Uterus (tissue), 4 donors: ENCODE results near the gene FGF11. TPM values are rescaled to one million over a fixed set of nuclear protein-coding genes. Genes with fewer than 3 reads are reported as not detected.
"Not testable (repeated sequence)": the region's sequence is repeated elsewhere in the genome, so short reads cannot be mapped to it uniquely, and the experiment has no call there.

Experiments
- DNase-seq, 2 donors: peaks; one replicate each; pipeline ENCODE4 v3.0.0-alpha.2; 2019 to 2020
- H3K27ac ChIP-seq, 2 donors: fragments of 200-600 bp; sonication (generic); 1 replicate in 1 of 2; 2 replicates in 1 of 2; pipeline ENCODE4 v1.5.1; 2016 to 2018
- H3K27me3 ChIP-seq, 2 donors: fragments of 200-600 bp; sonication (generic); one replicate each; pipeline ENCODE4 v1.5.1; 2018 to 2019; ENCODE audit warnings: control low read depth in 1 of 2
- H3K36me3 ChIP-seq, 2 donors: fragments of 200-600 bp; sonication (generic); one replicate each; pipeline ENCODE4 v1.5.1; 2019; ENCODE audit warnings: control low read depth in 1 of 2
- H3K4me1 ChIP-seq, 2 donors: fragments of 200-600 bp; sonication (generic); one replicate each; pipeline ENCODE4 v1.5.1; 2018 to 2019; ENCODE audit warnings: control low read depth in 1 of 2
- H3K4me3 ChIP-seq, 2 donors: fragments of 200-600 bp; sonication (generic); 1 replicate in 1 of 2; 2 replicates in 1 of 2; pipeline ENCODE4 v1.5.1; 2018 to 2019; ENCODE audit warnings: mild to moderate bottlenecking in 1 of 2
- H3K9me3 ChIP-seq, 2 donors: fragments of 200-600 bp; sonication (generic); one replicate each; pipeline ENCODE4 v1.5.1; 2019; ENCODE audit warnings: control low read depth in 1 of 2
- CTCF ChIP-seq, 4 experiments: fragments of 200-600 bp in 2 of 4; fragments of 450-650 bp in 2 of 4; sonication (generic) in 2 of 4; IDR thresholded peaks; one replicate each; pipeline ENCODE4 v1.5.1; 2016 to 2019; ENCODE audit warnings: antibody characterized with exemption in 4 of 4, mild to moderate bottlenecking in 2 of 4, moderate library complexity in 1 of 4
- POLR2A ChIP-seq, 2 donors: fragments of 450-650 bp; IDR thresholded peaks; one replicate each; pipeline ENCODE4 v1.6.1; 2016; ENCODE audit warnings: antibody characterized with exemption in 2 of 2, mild to moderate bottlenecking in 1 of 2, moderate library complexity in 1 of 2
- intact Hi-C: fragments of 100-400 bp; cut with DNase I; formaldehyde crosslinking; loops from one replicate; pipeline ENCODE4 v1.15.1; 2023; ENCODE audit warnings: low total_unique reads
- total RNA-seq, 4 donors: library from RNA; depleted of rRNA in 3 of 4; stranded (reverse); fragments of >200 nt in 3 of 4; gene quantifications; one replicate each; pipeline versions ENCODE4 v1.1.0 to v1.2.4, GENCODE V29; 2014 to 2023
- donor health status: DM: yes; HTN: yes; CAD: no.

The FGF11 gene
- total RNA-seq, 4 donors from 2014 or later: 2.8 to 17.9 (median 6.2) TPM; not detected in 1

GRCh38 chr17:7479213-7480088 lies 40.1 kb downstream of the FGF11 start, which contains the start of gene ZBTB4:
Gene ZBTB4, minus strand, starts transcription at chr17:7479631. Its CDS starts 12,830 bp downstream, at chr17:7466801.
- Histone ChIP-seq H3K36me3 (no peaks in the 10 kb centered on the region), H3K27ac (peak within 1 kb of the TSS; percentile 99 to 100), H3K27me3 (no peaks in the 10 kb centered on the region), H3K4me3 (peak within 1 kb of the TSS; percentile 78 to 95), H3K4me1 (peaks cover 0 to 4% of the 10 kb centered on the region in 2 donors), H3K9me3 (no peaks in the 10 kb centered on the region)
- intact Hi-C loops: loop anchor here (10.0 kb wide), 1 partner anchor 45 kb away; the partner anchor contains the start of genes FGF11 and TMEM102
- peak; percentile 58 to 75 for DNase-seq
- TF ChIP-seq CTCF (IDR thresholded peaks at IDR 0.05) (no peak), POLR2A (IDR thresholded peaks at IDR 0.05) (peak; percentile 52 to 87)

GRCh38 chr17:7480089-7480384 lies 40.7 kb downstream of the FGF11 start:
- peaks cover 0 to 4% of the 10 kb centered on the region in 2 donors for H3K4me1 ChIP-seq
- no peak for DNase-seq
- no peaks in the 10 kb centered on the region for H3K27me3 ChIP-seq
- intact Hi-C loops: loop anchor here (10.0 kb wide), 1 partner anchor 45 kb away; the partner anchor contains the start of genes FGF11 and TMEM102
- no peaks in the 10 kb centered on the region for H3K9me3 ChIP-seq
- peak overlapping the region; percentile 99 to 100 for H3K27ac ChIP-seq
- H3K4me3 ChIP-seq: peak overlapping the region; percentile 78 to 95
- TF ChIP-seq CTCF (IDR thresholded peaks at IDR 0.05): no peak
- no peak for TF ChIP-seq POLR2A (IDR thresholded peaks at IDR 0.05)
- no peaks in the 10 kb centered on the region for H3K36me3 ChIP-seq

GRCh38 chr17:7481275-7481674 lies 42.0 kb downstream of the FGF11 start, which contains the start of gene SLC35G6:
Gene SLC35G6, plus strand, starts transcription at chr17:7481446. Its CDS starts 71 bp downstream, at chr17:7481517.
- intact Hi-C loops: loop anchor here (10.0 kb wide), 1 partner anchor 46 kb away; the partner anchor contains the start of genes FGF11 and TMEM102
- peak within 1 kb of the TSS; percentile 99 to 100 for H3K27ac ChIP-seq
- not testable (repeated sequence) for H3K4me1 ChIP-seq, H3K9me3 ChIP-seq, H3K27me3 ChIP-seq, DNase-seq, H3K4me3 ChIP-seq, H3K36me3 ChIP-seq

- not testable (repeated sequence) for H3K4me1 ChIP-seq, H3K4me3 ChIP-seq, H3K9me3 ChIP-seq, H3K36me3 ChIP-seq, H3K27me3 ChIP-seq
- intact Hi-C loops: loop anchor here (10.0 kb wide), 1 partner anchor 47 kb away; the partner anchor contains the start of genes FGF11 and TMEM102
- peak in 1 of 2 donors; percentile 30 for DNase-seq
- H3K27ac ChIP-seq: peak overlapping the region; percentile 98 to 99
Observed at GRCh38 chr17:7481842-7482741, 42.8 kb downstream of the FGF11 start.

- intact Hi-C loops: loop anchor here (10.0 kb wide), 1 partner anchor 48 kb away; the partner anchor contains the start of genes FGF11 and TMEM102
- Histone ChIP-seq H3K27ac (peak overlapping the region; percentile 98 to 99), H3K4me3 (peak overlapping the region in 1 of 2 donors; percentile 64)
- not testable (repeated sequence) for H3K9me3 ChIP-seq, H3K4me1 ChIP-seq, H3K27me3 ChIP-seq, H3K36me3 ChIP-seq
- peak in 1 of 2 donors; percentile 30 for DNase-seq
Observed at GRCh38 chr17:7482742-7483088, 43.4 kb downstream of the FGF11 start.

GRCh38 chr17:7483255-7484066 lies 44.1 kb downstream of the FGF11 start:
- intact Hi-C loops: loop anchor here (10.0 kb wide), 1 partner anchor 49 kb away; the partner anchor contains the start of genes FGF11 and TMEM102

More at GRCh38 chr17:7483255-7484066, 44.1 kb downstream of the FGF11 start:
- Histone ChIP-seq H3K36me3 (no peaks in the 10 kb centered on the region), H3K4me1 (no peaks in the 10 kb centered on the region), H3K9me3 (no peaks in the 10 kb centered on the region), H3K27me3 (no peaks in the 10 kb centered on the region), H3K4me3 (peak overlapping the region; percentile 64 to 74), H3K27ac (peak overlapping the region; percentile 98 to 99)
- peak; percentile 93 to 96 for DNase-seq
- TF ChIP-seq CTCF (IDR thresholded peaks at IDR 0.05) (peak in 1 of 4 experiments; percentile 4), POLR2A (IDR thresholded peaks at IDR 0.05) (peak; percentile 30 to 36)
